ENCODE data around the gene MYBPH.

Gene MYBPH

GRCh38 chr1:203137324-203137723, 38.3 kb downstream of the MYBPH start:
- Histone ChIP-seq H3K27me3 (ENCODE audit: insufficient read depth, low read length) (peaks cover 3% of the 10 kb centered on the region; the same call in 1 of the 2 replicates), H3K4me3 (ENCODE audit: low read depth, low read length, poor library complexity, severe bottlenecking) (no peak overlapping the region), H4K20me1 (ENCODE audit: insufficient read depth, low read length) (no peaks in the 10 kb centered on the region), H3K9me2 (ENCODE audit: low read depth, low read length) (no peaks in the 10 kb centered on the region), H3K9me3 (ENCODE audit: low read length) (no peaks in the 10 kb centered on the region), H3K9ac (ENCODE audit: low read length) (no peak overlapping the region), H3K36me3 (ENCODE audit: insufficient read depth, low read length) (no peaks in the 10 kb centered on the region), H2AFZ (ENCODE audit: low read length) (no peak overlapping the region), H3K79me2 (ENCODE audit: insufficient read depth, low read length) (no peaks in the 10 kb centered on the region), H3K4me2 (ENCODE audit: low read length) (no peak overlapping the region), H3K27ac (ENCODE audit: low read depth, low read length, poor library complexity, severe bottlenecking) (no peak overlapping the region), H3F3A (ENCODE audit: insufficient read depth, low read length) (no peaks in the 10 kb centered on the region), H3K4me1 (ENCODE audit: insufficient read depth, low read length, severe bottlenecking) (no peaks in the 10 kb centered on the region)
- TF ChIP-seq EZH2 (IDR thresholded peaks at IDR 0.05; ENCODE audit: borderline replicate concordance, low read length) (no peak), CTCF (IDR thresholded peaks at IDR 0.05; ENCODE audit: low read length) (no peak)

DNA sequence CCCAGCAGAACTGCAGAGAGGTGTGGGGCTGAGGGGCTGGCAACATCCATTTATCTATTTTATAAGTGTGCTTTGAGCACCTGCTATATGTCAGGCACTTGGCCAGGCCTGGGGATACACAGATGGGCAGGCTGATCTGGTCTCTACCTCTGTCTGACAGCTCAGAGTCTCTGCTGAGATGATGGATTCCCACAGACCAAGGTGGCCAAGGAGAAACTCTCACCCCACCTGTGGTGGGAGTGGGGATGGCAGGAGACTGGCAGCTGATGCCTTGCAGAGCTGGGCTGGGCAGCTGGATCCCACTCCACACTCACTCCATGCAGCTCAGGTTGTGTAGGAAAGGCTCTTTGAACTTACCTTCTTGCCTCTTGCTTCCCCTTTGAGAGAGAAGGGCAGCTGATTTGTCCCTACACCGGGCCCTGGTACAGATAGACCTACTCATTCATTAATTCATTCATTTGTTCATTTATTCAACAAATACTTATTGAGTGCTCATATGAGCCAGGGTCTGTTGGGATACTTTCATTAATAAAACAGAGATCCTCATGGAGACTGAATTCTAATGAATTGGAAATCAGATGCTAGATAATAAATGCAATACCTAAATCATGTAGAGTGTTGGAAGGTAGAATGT, 39.1 kb downstream of the MYBPH start:
- Histone ChIP-seq H3K9ac (ENCODE audit: low read length) (no peak overlapping the region), H3K27me3 (ENCODE audit: insufficient read depth, low read length) (peaks cover 3% of the 10 kb centered on the region; the same call in 1 of the 2 replicates), H3K27ac (ENCODE audit: low read depth, low read length, poor library complexity, severe bottlenecking) (no peak overlapping the region), H3K4me1 (ENCODE audit: insufficient read depth, low read length, severe bottlenecking) (no peaks in the 10 kb centered on the region), H4K20me1 (ENCODE audit: insufficient read depth, low read length) (no peaks in the 10 kb centered on the region), H3K9me2 (ENCODE audit: low read depth, low read length) (no peaks in the 10 kb centered on the region), H3K79me2 (ENCODE audit: insufficient read depth, low read length) (no peaks in the 10 kb centered on the region), H3F3A (ENCODE audit: insufficient read depth, low read length) (no peaks in the 10 kb centered on the region), H2AFZ (ENCODE audit: low read length) (no peak overlapping the region), H3K36me3 (ENCODE audit: insufficient read depth, low read length) (no peaks in the 10 kb centered on the region), H3K4me3 (ENCODE audit: low read depth, low read length, poor library complexity, severe bottlenecking) (no peak overlapping the region), H3K9me3 (ENCODE audit: low read length) (no peaks in the 10 kb centered on the region), H3K4me2 (ENCODE audit: low read length) (no peak overlapping the region)
- TF ChIP-seq CTCF (IDR thresholded peaks at IDR 0.05; ENCODE audit: low read length), result no peak
- TF ChIP-seq EZH2 (IDR thresholded peaks at IDR 0.05; ENCODE audit: borderline replicate concordance, low read length), result no peak

DNA sequence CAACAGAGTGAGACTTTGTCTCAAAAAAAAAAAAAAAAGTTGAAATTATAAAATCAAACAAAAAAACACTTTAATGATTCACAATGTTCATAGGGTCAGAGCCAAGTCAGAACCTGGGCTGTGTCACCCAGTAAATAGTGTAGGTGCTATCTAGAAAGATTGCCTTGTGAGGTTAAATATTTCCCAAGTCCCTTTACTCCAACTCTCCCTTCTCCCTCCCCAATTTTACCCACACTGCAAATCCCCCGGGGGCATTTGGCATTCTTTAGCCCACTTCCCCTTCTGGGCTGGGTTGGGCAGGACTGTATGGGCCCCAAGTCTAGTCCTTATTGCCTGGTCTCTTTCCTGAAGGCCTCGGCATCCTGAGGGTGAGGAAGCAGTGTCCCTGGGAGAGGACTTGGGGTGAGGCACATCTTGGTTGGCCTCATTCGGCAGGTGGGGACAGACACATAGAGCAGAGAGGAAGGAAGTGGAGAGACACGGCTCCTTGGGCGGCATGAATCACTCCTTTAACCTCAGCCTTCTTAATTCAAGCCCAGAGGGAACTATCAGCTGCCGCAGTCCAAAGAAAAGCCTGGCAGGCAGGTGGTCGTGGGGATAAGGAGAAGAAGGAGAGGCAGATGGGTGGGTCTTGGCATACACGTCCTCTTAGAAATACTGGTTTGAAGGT, 39.9 kb downstream of the MYBPH start:
- H3K4me1 ChIP-seq (ENCODE audit: insufficient read depth, low read length, severe bottlenecking), result no peaks in the 10 kb centered on the region
- H3K27ac ChIP-seq (ENCODE audit: low read depth, low read length, poor library complexity, severe bottlenecking), result no peak overlapping the region
- H3K9me3 ChIP-seq (ENCODE audit: low read length), result no peaks in the 10 kb centered on the region
- no peak for TF ChIP-seq CTCF (IDR thresholded peaks at IDR 0.05; ENCODE audit: low read length)
- TF ChIP-seq EZH2 (IDR thresholded peaks at IDR 0.05; ENCODE audit: borderline replicate concordance, low read length), result no peak
- no peaks in the 10 kb centered on the region for H3F3A ChIP-seq (ENCODE audit: insufficient read depth, low read length)
- no peak overlapping the region for H3K9ac ChIP-seq (ENCODE audit: low read length)
- H3K9me2 ChIP-seq (ENCODE audit: low read depth, low read length), result no peaks in the 10 kb centered on the region
- H3K27me3 ChIP-seq (ENCODE audit: insufficient read depth, low read length), result peaks cover 3% of the 10 kb centered on the region; the same call in 1 of the 2 replicates
- H3K4me2 ChIP-seq (ENCODE audit: low read length), result no peak overlapping the region
- no peaks in the 10 kb centered on the region for H3K36me3 ChIP-seq (ENCODE audit: insufficient read depth, low read length)
- no peaks in the 10 kb centered on the region for H4K20me1 ChIP-seq (ENCODE audit: insufficient read depth, low read length)
- H3K4me3 ChIP-seq (ENCODE audit: low read depth, low read length, poor library complexity, severe bottlenecking), result no peak overlapping the region
- no peaks in the 10 kb centered on the region for H3K79me2 ChIP-seq (ENCODE audit: insufficient read depth, low read length)
- no peak overlapping the region for H2AFZ ChIP-seq (ENCODE audit: low read length)

Data from OCI-LY1 (cell line).